NB4 (cell line): ENCODE measurements around the gene CKS1B.
"Not testable (repeated sequence)": the region's sequence is repeated elsewhere in the genome, so short reads cannot be mapped to it uniquely, and the experiment has no call there.

Experiments
- DNase-seq: peaks from one replicate; pipeline ENCODE4 v3.0.0; 2010; ENCODE audit warnings: low read depth
- H3K4me3 ChIP-seq: one replicate; pipeline ENCODE4 v1.5.1; 2011; ENCODE audit warnings: mild to moderate bottlenecking, low read depth, low read length, moderate library complexity
- MYC ChIP-seq: IDR thresholded peaks from 2 replicates; pipeline ENCODE4 v1.6.1; 2011; ENCODE audit warnings: low read depth, low read length
- POLR2A ChIP-seq: IDR thresholded peaks from 2 replicates; pipeline ENCODE4 v1.6.1; 2011; ENCODE audit warnings: mild to moderate bottlenecking; ENCODE audit not compliant: insufficient read length; ENCODE audit errors: extremely low read depth
- TF ChIP-seq, protein P1 (sequence below): IDR thresholded peaks from 2 replicates; pipeline ENCODE4 v1.6.1; 2011; ENCODE audit warnings: low read depth, low read length
- TF ChIP-seq, protein P2 (sequence below): IDR thresholded peaks from one replicate; pipeline ENCODE4 v1.5.1; 2012; ENCODE audit warnings: low read depth, low read length

Gene CKS1B

DNA sequence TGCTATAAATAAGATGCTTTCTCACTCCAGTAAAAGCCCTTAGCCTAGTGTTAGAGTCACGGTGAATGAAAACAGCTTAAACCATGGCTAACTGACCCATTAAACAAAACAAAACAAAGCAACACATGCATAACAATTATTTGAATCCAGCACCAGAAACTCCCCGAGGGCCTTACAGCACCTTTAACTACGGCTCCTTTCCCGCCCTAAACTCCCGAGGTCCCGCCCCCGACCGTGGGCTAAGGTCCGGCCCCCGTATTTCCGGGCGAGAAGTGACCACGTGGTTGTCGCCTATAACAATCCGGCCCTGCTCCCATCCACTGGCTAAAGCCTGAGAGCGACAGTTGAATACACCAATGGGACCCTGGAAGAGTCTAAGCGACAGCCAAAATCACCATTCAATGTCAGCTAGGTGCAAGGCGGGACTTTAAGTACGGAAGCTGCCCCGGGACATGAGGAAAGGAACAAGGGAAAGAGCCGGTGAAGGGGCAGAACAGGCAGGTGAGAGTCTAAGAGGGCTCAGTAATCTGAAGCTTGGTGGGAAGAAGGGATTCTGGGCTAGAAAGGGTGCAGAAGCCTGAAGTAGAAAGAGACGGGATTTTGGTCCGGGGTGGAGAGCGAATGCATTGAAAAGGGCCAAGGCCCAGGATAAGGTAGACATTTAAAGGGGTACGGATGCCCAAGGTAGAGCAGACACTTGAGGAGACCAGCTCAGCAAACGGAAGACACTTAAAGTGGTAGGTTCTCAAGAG is 8.6 kb downstream of the CKS1B start, which contains the start of gene FLAD1:
FLAD1 (plus strand) TSS at position 448 of the 752 bp plus-strand sequence. CDS start 351 bp downstream, outside the sequence.
- DNase-seq, result peak; percentile 100
- peak within 1 kb of the TSS; percentile 87 for H3K4me3 ChIP-seq
- TF ChIP-seq, protein P1, sequence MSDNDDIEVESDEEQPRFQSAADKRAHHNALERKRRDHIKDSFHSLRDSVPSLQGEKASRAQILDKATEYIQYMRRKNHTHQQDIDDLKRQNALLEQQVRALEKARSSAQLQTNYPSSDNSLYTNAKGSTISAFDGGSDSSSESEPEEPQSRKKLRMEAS, result peak; percentile 100
- peak; percentile 63 for TF ChIP-seq POLR2A
- TF ChIP-seq, protein P2, sequence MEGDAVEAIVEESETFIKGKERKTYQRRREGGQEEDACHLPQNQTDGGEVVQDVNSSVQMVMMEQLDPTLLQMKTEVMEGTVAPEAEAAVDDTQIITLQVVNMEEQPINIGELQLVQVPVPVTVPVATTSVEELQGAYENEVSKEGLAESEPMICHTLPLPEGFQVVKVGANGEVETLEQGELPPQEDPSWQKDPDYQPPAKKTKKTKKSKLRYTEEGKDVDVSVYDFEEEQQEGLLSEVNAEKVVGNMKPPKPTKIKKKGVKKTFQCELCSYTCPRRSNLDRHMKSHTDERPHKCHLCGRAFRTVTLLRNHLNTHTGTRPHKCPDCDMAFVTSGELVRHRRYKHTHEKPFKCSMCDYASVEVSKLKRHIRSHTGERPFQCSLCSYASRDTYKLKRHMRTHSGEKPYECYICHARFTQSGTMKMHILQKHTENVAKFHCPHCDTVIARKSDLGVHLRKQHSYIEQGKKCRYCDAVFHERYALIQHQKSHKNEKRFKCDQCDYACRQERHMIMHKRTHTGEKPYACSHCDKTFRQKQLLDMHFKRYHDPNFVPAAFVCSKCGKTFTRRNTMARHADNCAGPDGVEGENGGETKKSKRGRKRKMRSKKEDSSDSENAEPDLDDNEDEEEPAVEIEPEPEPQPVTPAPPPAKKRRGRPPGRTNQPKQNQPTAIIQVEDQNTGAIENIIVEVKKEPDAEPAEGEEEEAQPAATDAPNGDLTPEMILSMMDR, result no peak
- TF ChIP-seq MYC, result peak; percentile 96

DNA sequence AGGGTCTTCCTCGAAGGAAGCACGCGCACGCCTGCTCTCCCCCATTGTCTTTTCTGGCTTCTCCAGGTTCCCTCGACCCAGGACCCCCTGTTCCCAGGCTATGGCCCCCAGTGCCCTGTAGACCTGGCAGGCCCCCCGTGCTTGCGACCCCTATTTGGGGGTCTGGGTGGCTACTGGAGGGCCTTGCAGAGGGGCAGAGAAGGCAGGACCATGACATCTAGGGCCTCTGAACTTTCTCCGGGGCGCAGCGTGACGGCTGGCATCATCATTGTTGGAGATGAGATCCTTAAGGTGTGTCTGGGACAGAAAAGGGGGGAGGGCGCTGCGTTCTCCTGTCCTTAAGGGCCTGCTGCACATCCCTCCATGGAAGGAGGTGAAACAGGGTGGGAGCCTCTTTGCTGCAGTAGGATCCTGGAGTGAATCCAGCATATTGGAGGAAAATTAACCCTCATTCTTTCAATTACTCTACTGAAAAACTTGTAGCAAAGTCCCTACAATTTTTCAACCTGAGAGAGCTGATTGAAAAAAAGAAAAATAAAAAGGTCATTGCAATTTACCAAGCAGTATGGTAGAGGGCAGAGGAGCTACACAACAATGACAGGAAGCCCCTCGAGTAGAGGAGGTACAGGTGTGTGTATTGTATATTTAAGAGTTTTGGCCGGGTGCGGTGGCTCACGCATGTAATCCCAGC is 9.4 kb downstream of the CKS1B start:
- TF ChIP-seq, protein P2, result no peak
- TF ChIP-seq, protein P1, result no peak
- TF ChIP-seq POLR2A (no peak), MYC (no peak)
- peak overlapping the region; percentile 87 for H3K4me3 ChIP-seq
- no peak for DNase-seq

DNA sequence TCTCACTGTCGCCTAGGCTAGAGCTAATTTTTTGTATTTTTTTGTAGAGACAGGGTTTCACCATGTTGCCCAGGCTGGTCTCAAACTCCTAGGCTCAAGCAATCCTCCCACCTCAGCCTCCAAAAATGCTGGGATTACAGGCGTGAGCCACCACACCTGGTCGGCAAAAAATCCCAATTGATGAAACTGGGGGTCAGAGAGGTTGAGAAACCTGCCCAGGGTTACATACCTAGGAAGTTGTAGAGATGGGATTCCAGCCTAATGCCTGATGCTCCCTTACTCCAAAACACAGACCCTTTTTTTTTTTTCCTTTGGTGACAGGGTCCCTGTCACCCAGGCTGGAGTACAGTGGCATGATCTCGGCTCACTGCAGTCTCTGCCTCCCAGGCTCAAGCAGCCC is 12.3 kb downstream of the CKS1B start:
- not testable (repeated sequence) for H3K4me3 ChIP-seq

DNA sequence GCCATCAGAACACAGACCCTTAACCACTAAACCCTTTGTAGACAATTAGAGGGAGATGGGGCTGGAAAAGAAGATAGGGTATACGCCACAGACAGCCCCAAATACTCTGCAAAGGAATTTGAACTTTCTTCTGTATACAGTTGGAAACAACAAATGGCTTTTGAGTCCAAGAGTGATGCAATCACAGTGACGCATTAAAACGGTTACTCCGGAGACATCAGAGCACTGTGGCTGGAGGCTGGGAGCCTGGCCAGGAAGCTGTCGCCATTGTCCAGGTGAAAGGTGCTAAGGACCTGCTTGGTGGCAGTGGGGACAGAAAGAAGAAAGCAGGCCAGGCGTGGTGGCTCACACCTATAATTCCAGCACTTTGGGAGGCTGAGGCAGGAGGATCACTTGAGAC is 12.8 kb downstream of the CKS1B start:
- TF ChIP-seq MYC, result no peak
- TF ChIP-seq, protein P1, result no peak
- TF ChIP-seq POLR2A, result no peak
- TF ChIP-seq, protein P2, result no peak
- DNase-seq, result no peak
- H3K4me3 ChIP-seq, result no peak overlapping the region

More for the DNA sequence above, 12.3 kb downstream of the CKS1B start:
- DNase-seq, result not testable (repeated sequence)

DNA sequence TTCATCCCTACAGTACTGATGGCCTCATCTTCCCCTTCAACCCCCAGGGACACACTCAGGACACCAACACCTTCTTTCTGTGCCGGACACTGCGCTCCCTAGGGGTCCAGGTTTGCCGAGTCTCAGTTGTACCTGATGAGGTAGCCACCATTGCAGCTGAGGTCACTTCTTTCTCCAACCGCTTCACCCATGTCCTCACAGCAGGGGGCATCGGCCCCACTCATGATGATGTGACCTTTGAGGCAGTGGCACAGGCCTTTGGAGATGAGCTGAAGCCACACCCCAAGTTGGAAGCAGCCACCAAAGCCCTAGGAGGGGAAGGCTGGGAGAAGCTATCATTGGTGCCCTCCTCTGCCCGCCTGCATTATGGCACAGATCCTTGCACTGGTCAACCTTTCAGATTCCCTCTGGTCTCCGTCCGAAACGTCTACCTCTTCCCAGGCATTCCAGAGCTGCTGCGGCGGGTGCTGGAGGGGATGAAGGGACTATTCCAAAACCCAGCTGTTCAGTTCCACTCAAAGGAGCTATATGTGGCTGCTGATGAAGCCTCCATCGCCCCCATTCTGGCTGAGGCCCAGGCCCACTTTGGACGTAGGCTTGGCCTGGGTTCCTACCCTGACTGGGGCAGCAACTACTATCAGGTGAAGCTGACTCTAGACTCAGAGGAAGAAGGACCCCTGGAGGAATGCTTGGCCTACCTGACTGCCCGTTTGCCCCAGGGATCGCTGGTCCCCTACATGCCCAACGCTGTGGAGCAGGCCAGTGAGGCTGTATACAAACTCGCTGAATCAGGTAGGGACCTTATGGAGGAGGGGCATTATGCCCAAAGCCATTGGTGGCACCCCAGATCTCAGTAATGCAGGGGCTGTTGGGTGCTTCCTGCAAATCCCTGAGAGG is 13.8 kb downstream of the CKS1B start:
- no peak overlapping the region for H3K4me3 ChIP-seq
- peak; percentile 47 for DNase-seq
- TF ChIP-seq, protein P2, result no peak
- TF ChIP-seq, protein P1, result no peak
